ENCODE measurements around the gene AKAP10. TPM values are rescaled to one million over a fixed set of nuclear protein-coding genes. Genes with fewer than 3 reads are reported as not detected.

AKAP10 gene
- total and polyA plus RNA-seq, 2 of the 8 experiments (the other 6 are each of a cell fraction or from before 2014, with no cell fraction given), result 13.3 to 27.0 TPM

DNA sequence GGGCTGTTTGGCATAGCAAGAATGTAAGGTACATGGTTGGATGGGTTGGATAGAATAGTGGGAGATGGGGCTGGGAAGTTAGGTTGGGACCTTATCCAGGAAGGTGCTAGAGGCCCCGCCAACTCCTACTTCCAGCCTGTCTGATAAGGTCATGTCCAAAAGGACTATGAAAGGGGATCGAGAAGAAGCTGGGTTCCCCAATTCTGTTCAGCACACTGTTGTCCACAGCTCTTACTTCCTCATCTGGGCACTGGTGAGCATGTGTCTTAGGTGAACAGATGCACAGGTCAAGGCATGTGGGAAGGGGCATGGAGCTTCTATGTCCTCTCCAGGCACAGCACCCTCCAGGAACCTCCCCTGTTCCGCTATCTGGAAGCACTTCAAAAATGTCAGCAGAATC lies 104.3 kb downstream of the AKAP10 start:
- Histone ChIP-seq H4K91ac (replicated peaks; ENCODE audit: insufficient read length, low read length) (no peak overlapping the region), H3K56ac (replicated peaks; ENCODE audit: insufficient read length, low read depth, low read length) (no peak overlapping the region), H2AFZ (ENCODE audit: low read length) (no peak overlapping the region), H2BK12ac (ENCODE audit: low read depth, low read length) (no peak overlapping the region), H3K14ac (ENCODE audit: insufficient read length) (no peak overlapping the region), H2BK15ac (ENCODE audit: low read length) (no peak overlapping the region), H3K79me1 (ENCODE audit: low read depth, low read length) (no peaks in the 10 kb centered on the region), H3K18ac (ENCODE audit: extremely low read depth, low read length) (no peak overlapping the region), H4K8ac (ENCODE audit: extremely low read depth, insufficient read depth, low read length) (no peak overlapping the region), H4K20me1 (replicated peaks in 1 of 2; ENCODE audit: control insufficient read depth in 1 of 2, insufficient read depth in 2 of 2, low read length in 2 of 2) (no peaks in the 10 kb centered on the region), H3K27ac (ENCODE audit: low read depth, low read length) (no peak overlapping the region), H2BK5ac (ENCODE audit: low read depth, low read length) (no peak overlapping the region), H3K9me3 (ENCODE audit: insufficient read depth in 2 of 2, low read depth in 1 of 2, low read length in 1 of 2) (no peaks in the 10 kb centered on the region), H3K4me1 (replicated peaks in 1 of 4; ENCODE audit: control insufficient read depth in 3 of 4, insufficient read depth in 4 of 4, low read length in 3 of 4) (peaks cover 0 to under 1% (median 0%) of the 10 kb centered on the region in 4 experiments; a peak in 1 of 7 replicates), H2BK120ac (replicated peaks; ENCODE audit: low read depth, low read length) (no peak overlapping the region), H2AK5ac (ENCODE audit: low read depth, low read length) (no peak overlapping the region), H3K79me2 (ENCODE audit: control insufficient read depth in 1 of 2, insufficient read depth in 2 of 2, low read length in 2 of 2) (no peaks in the 10 kb centered on the region), H3K4ac (replicated peaks; ENCODE audit: insufficient read length, low read depth, low read length) (no peak overlapping the region), H3K27me3 (replicated peaks in 1 of 4; ENCODE audit: control insufficient read depth in 3 of 4, extremely low read depth in 1 of 4, insufficient read depth in 3 of 4, low read length in 3 of 4) (peaks cover 0 to 8% (median 8%) of the 10 kb centered on the region in 4 experiments; a peak in 6 of 7 replicates), H3K4me2 (ENCODE audit: insufficient read depth in 1 of 2, low read depth in 2 of 2, low read length in 2 of 2) (no peak overlapping the region), H3K23me2 (ENCODE audit: low read depth, low read length) (no peaks in the 10 kb centered on the region), H2BK20ac (ENCODE audit: low read length) (no peak overlapping the region), H3K9ac (replicated peaks in 1 of 4; ENCODE audit: extremely low read depth in 1 of 4, low read depth in 3 of 4, low read length in 3 of 4) (no peak overlapping the region), H4K5ac (ENCODE audit: insufficient read length, low read depth, low read length) (no peak overlapping the region), H3K23ac (ENCODE audit: insufficient read length) (no peak overlapping the region), H3K36me3 (ENCODE audit: control insufficient read depth in 2 of 4, insufficient read depth in 4 of 4, low read length in 3 of 4) (no peaks in the 10 kb centered on the region), H3K4me3 (ENCODE audit: extremely low read depth in 1 of 4, insufficient read depth in 2 of 4, low read depth in 3 of 4, low read length in 4 of 4) (no peak overlapping the region)
- POLR2A ChIA-PET (ENCODE audit: partially characterized antibody), result no interaction called here
- no peak for FAIRE-seq
- CTCF ChIA-PET (ENCODE audit: partially characterized antibody), result no interaction called here
- DNase-seq (ENCODE audit: low read depth in 1 of 2, low spot score in 2 of 2), result no peak
- WGBS, 2 experiments (ENCODE audit: extremely low coverage in 1 of 2, insufficient coverage in 1 of 2, insufficient read length in 1 of 2, insufficient replicate concordance in 2 of 2, low coverage in 1 of 2, low lambda C conversion rate in 2 of 2, missing lambda C conversion rate in 1 of 2), result 95% methylated on average over 3 of the region's 3 CpGs; no CpG with 5 or more reads in 1 of the 2 experiments
- TF ChIP-seq RBBP5 (IDR thresholded peaks at IDR 0.05; ENCODE audit: borderline replicate concordance, low read depth, low read length), result no peak
- TF ChIP-seq, protein P1, sequence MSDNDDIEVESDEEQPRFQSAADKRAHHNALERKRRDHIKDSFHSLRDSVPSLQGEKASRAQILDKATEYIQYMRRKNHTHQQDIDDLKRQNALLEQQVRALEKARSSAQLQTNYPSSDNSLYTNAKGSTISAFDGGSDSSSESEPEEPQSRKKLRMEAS (IDR thresholded peaks at IDR 0.05), result no peak
- TF ChIP-seq, protein P2, sequence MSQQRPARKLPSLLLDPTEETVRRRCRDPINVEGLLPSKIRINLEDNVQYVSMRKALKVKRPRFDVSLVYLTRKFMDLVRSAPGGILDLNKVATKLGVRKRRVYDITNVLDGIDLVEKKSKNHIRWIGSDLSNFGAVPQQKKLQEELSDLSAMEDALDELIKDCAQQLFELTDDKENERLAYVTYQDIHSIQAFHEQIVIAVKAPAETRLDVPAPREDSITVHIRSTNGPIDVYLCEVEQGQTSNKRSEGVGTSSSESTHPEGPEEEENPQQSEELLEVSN (IDR thresholded peaks at IDR 0.05), result no peak
- no peak for TF ChIP-seq SP1 (IDR thresholded peaks at IDR 0.05; ENCODE audit: low read depth, low read length)
- no peak for TF ChIP-seq KDM1A (IDR thresholded peaks at IDR 0.05; ENCODE audit: borderline replicate concordance, low read length)
- TF ChIP-seq CTBP2 (IDR thresholded peaks at IDR 0.05; ENCODE audit: borderline replicate concordance, insufficient read depth, insufficient read length, low read length), result no peak
- no peak for TF ChIP-seq RAD21 (IDR thresholded peaks at IDR 0.05 in 1 of 2, conservative IDR thresholded peaks at IDR 0.05 in 1 of 2; ENCODE audit: low read depth in 2 of 2, low read length in 2 of 2)
- TF ChIP-seq SP2 (IDR thresholded peaks at IDR 0.05; ENCODE audit: low read length), result no peak
- no peak for TF ChIP-seq RNF2 (IDR thresholded peaks at IDR 0.05; ENCODE audit: borderline replicate concordance, low read depth, low read length, missing control alignments, poor library complexity, severe bottlenecking)
- TF ChIP-seq NRF1 (IDR thresholded peaks at IDR 0.05; ENCODE audit: low read depth, low read length), result no peak
- no peak for TF ChIP-seq SRF (IDR thresholded peaks at IDR 0.05; ENCODE audit: low read depth, low read length)
- no peak for TF ChIP-seq RFX5 (IDR thresholded peaks at IDR 0.05; ENCODE audit: borderline replicate concordance, low read depth, low read length)
- TF ChIP-seq EZH2 (IDR thresholded peaks at IDR 0.05; ENCODE audit: low read depth, low read length, severe bottlenecking), result no peak

Measured in H1 (cell line).